B cell (primary cell): Measurements from ENCODE around the gene CALR3.

ENCODE experiments used
- CTCF ChIP-seq: fragments of 200-600 bp; IDR thresholded peaks from one replicate; pipeline ENCODE4 v1.8.0; 2022; ENCODE audit warnings: antibody characterized with exemption, mild to moderate bottlenecking
- EZH2 ChIP-seq: IDR thresholded peaks from 2 replicates; pipeline ENCODE4 v1.6.1; 2012; ENCODE audit warnings: borderline replicate concordance, low read depth, mild to moderate bottlenecking, moderate library complexity, low read length; ENCODE audit not compliant: insufficient read depth, poor library complexity, severe bottlenecking

GRCh38 chr19:16535381-16535780 lies 39.4 kb upstream of the CALR3 start:
- TF ChIP-seq CTCF (no peak), EZH2 (no peak)
